SK-N-SH (cell line): ENCODE data around the gene LIPH. TPM values are rescaled to one million over a fixed set of nuclear protein-coding genes. Genes with fewer than 3 reads are reported as not detected.
A peak's percentile ranks its signal among the peaks of the same experiment; 100 is the strongest.

Source experiments
- CTCF ChIA-PET: fragments of 300-600, 350-600 bp; formaldehyde crosslinking; extraction: SDS; loops from one replicate; lab custom pipeline; 2021; lab: Yijun Ruan, JAX
- POLR2A ChIA-PET: fragments of 350-600 bp; sonication (Branson Sonifier 250); formaldehyde crosslinking; extraction: SDS; loops from one replicate; lab custom pipeline; 2020; ENCODE audit warnings: antibody characterized with exemption, inconsistent platforms; lab: Yijun Ruan, JAX
- DNase-seq: peaks from one replicate; pipeline ENCODE4 v3.0.0; 2012
- H2AFZ ChIP-seq: fragments of 200-600 bp; sonication (generic); 2 replicates; pipeline ENCODE4 v1.8.1; 2016; ENCODE audit warnings: antibody characterized with exemption, mild to moderate bottlenecking, low read depth
- H3F3A ChIP-seq: fragments of 200-600 bp; sonication (generic); replicated peaks from 2 replicates; pipeline ENCODE3; 2016; ENCODE audit warnings: antibody characterized with exemption, mild to moderate bottlenecking; ENCODE audit not compliant: insufficient read depth
- H3K27ac ChIP-seq, 2 experiments: fragments of 200-500 bp in 1 of 2; fragments of 200-600 bp in 1 of 2; sonication (Bioruptor generic) in 1 of 2; sonication (generic), shearing (Covaris generic) in 1 of 2; 2 replicates each; pipeline versions ENCODE4 v1.5.1 to v1.6.1; 2014 to 2016; ENCODE audit warnings: low read depth in 2 of 2, inconsistent platforms in 1 of 2, low read length in 1 of 2, mild to moderate bottlenecking in 1 of 2, mixed read lengths in 1 of 2
- H3K27me3 ChIP-seq: fragments of 200-600 bp; sonication (generic), shearing (Covaris generic); 2 replicates; pipeline ENCODE4 v1.6.1; 2016; ENCODE audit warnings: mixed run types; ENCODE audit not compliant: insufficient read depth
- H3K36me3 ChIP-seq, 2 experiments: fragments of 200-500 bp in 1 of 2; fragments of 200-600 bp in 1 of 2; sonication (Bioruptor generic) in 1 of 2; sonication (generic) in 1 of 2; replicated peaks in 1 of 2; 2 replicates each; pipeline versions ENCODE3 to v1.5.1; 2014 to 2016; ENCODE audit warnings: low read length in 1 of 2, mild to moderate bottlenecking in 1 of 2; ENCODE audit not compliant: insufficient read depth in 2 of 2, control insufficient read depth in 1 of 2
- H3K4me1 ChIP-seq, 2 experiments: fragments of 200-500 bp in 1 of 2; fragments of 200-600 bp in 1 of 2; sonication (Bioruptor generic) in 1 of 2; sonication (generic), shearing (Covaris generic) in 1 of 2; 2 replicates each; pipeline versions ENCODE4 v1.5.1 to v1.6.1; 2014 to 2016; ENCODE audit warnings: low read depth in 1 of 2, low read length in 1 of 2, mixed run types in 1 of 2; ENCODE audit not compliant: insufficient read depth in 2 of 2, control insufficient read depth in 1 of 2
- H3K4me2 ChIP-seq: fragments of 200-600 bp; sonication (generic), shearing (Covaris generic); 2 replicates; pipeline ENCODE4 v1.6.1; 2017; ENCODE audit warnings: mixed run types
- H3K4me3 ChIP-seq, 2 experiments: fragments of 200-500 bp in 1 of 2; fragments of 200-600 bp in 1 of 2; sonication (Bioruptor generic) in 1 of 2; sonication (generic), shearing (Covaris generic) in 1 of 2; 2 replicates each; pipeline versions ENCODE4 v1.5.1 to v1.8.1; 2014 to 2016; ENCODE audit warnings: low read depth in 2 of 2, inconsistent platforms in 1 of 2, low read length in 1 of 2, mild to moderate bottlenecking in 1 of 2, mixed read lengths in 1 of 2, moderate library complexity in 1 of 2
- H3K79me2 ChIP-seq: fragments of 200-600 bp; sonication (generic); 2 replicates; pipeline ENCODE4 v1.8.1; 2017; ENCODE audit warnings: mild to moderate bottlenecking; ENCODE audit not compliant: insufficient read depth
- H3K9ac ChIP-seq: fragments of 200-600 bp; sonication (generic); 2 replicates; pipeline ENCODE4 v1.6.1; 2017; ENCODE audit warnings: mixed run types
- H3K9me2 ChIP-seq: fragments of 200-600 bp; sonication (generic); 2 replicates; pipeline ENCODE4 v1.6.1; 2017; ENCODE audit warnings: mixed run types
- H3K9me3 ChIP-seq: fragments of 200-600 bp; sonication (generic); 2 replicates; pipeline ENCODE4 v1.6.1; 2017; ENCODE audit warnings: mixed run types, mild to moderate bottlenecking, moderate library complexity
- H4K20me1 ChIP-seq: fragments of 200-600 bp; sonication (generic); 2 replicates; pipeline ENCODE4 v1.6.1; 2017; ENCODE audit warnings: mild to moderate bottlenecking, mixed run types; ENCODE audit not compliant: insufficient read depth
- CHD2 ChIP-seq: fragments of 150-350 bp; IDR thresholded peaks from 2 replicates; pipeline ENCODE4 v1.6.1; 2018; ENCODE audit warnings: low read length; ENCODE audit not compliant: partially characterized antibody
- ELF1 ChIP-seq: IDR thresholded peaks from 2 replicates; pipeline ENCODE4 v1.4.0; 2012
- EP300 ChIP-seq, 2 experiments: IDR thresholded peaks; 2 replicates each; pipeline versions ENCODE4 v1.4.0 to v1.6.1; 2012; ENCODE audit warnings: borderline replicate concordance in 1 of 2, low read depth in 1 of 2, low read length in 1 of 2
- FOSL2 ChIP-seq: IDR thresholded peaks from 2 replicates; pipeline ENCODE4 v1.4.0; 2012; ENCODE audit warnings: low read depth, mild to moderate bottlenecking, moderate library complexity, borderline replicate concordance
- GABPA ChIP-seq: IDR thresholded peaks from 2 replicates; pipeline ENCODE4 v1.4.0; 2012; ENCODE audit warnings: low read depth, mild to moderate bottlenecking
- IRF3 ChIP-seq: fragments of 150-350 bp; IDR thresholded peaks from 2 replicates; pipeline ENCODE4 v1.6.1; 2016; ENCODE audit warnings: mild to moderate bottlenecking, low read depth, low read length
- JUND ChIP-seq: IDR thresholded peaks from 2 replicates; pipeline ENCODE4 v1.4.0; 2012
- MAX ChIP-seq: IDR thresholded peaks from 2 replicates; pipeline ENCODE4 v1.4.0; 2012; ENCODE audit warnings: low read depth
- MEF2A ChIP-seq: IDR thresholded peaks from 2 replicates; pipeline ENCODE4 v1.4.0; 2012; ENCODE audit warnings: low read depth, borderline replicate concordance
- MXI1 ChIP-seq: IDR thresholded peaks from 2 replicates; pipeline ENCODE4 v1.6.1; 2012; ENCODE audit warnings: mild to moderate bottlenecking, low read depth, low read length, improper control_type of control experiment
- NRF1 ChIP-seq: IDR thresholded peaks from 2 replicates; pipeline ENCODE4 v1.6.1; 2012; ENCODE audit warnings: low read depth, mild to moderate bottlenecking, low read length
- PBX3 ChIP-seq: IDR thresholded peaks from 2 replicates; pipeline ENCODE4; 2012
- POLR2AphosphoS5 ChIP-seq: IDR thresholded peaks from 2 replicates; pipeline ENCODE4 v1.6.1; 2012; ENCODE audit warnings: low read depth, low read length
- REST ChIP-seq: IDR thresholded peaks from 2 replicates; pipeline ENCODE4 v1.6.1; 2012; ENCODE audit warnings: mild to moderate bottlenecking, low read depth, low read length, moderate library complexity
- RFX5 ChIP-seq: IDR thresholded peaks from 2 replicates; pipeline ENCODE4 v1.6.1; 2012; ENCODE audit warnings: mild to moderate bottlenecking, improper control_type of control experiment, low read length
- SIN3A ChIP-seq: IDR thresholded peaks from 2 replicates; pipeline ENCODE4 v1.6.1; 2012; ENCODE audit warnings: low read depth, mild to moderate bottlenecking, low read length, moderate library complexity, borderline replicate concordance
- SMC3 ChIP-seq: IDR thresholded peaks from 2 replicates; pipeline ENCODE4 v1.6.1; 2012; ENCODE audit warnings: low read depth, low read length, improper control_type of control experiment
- TAF1 ChIP-seq: IDR thresholded peaks from 2 replicates; pipeline ENCODE4 v1.6.1; 2012; ENCODE audit warnings: low read depth, mild to moderate bottlenecking, low read length, moderate library complexity, borderline replicate concordance
- TCF12 ChIP-seq: IDR thresholded peaks from 2 replicates; pipeline ENCODE4 v1.4.0; 2012
- TEAD4 ChIP-seq: IDR thresholded peaks from 2 replicates; pipeline ENCODE4 v1.4.0; 2012; ENCODE audit warnings: mild to moderate bottlenecking, borderline replicate concordance; ENCODE audit not compliant: insufficient read depth
- USF1 ChIP-seq: IDR thresholded peaks from 2 replicates; pipeline ENCODE4 v1.4.0; 2012; ENCODE audit warnings: low read depth, borderline replicate concordance
- USF2 ChIP-seq: fragments of 150-350 bp; IDR thresholded peaks from 2 replicates; pipeline ENCODE4 v1.6.1; 2017; ENCODE audit warnings: antibody characterized with exemption, low read length, low read depth, borderline replicate concordance
- YY1 ChIP-seq: IDR thresholded peaks from 2 replicates; pipeline ENCODE4 v1.4.0; 2012; ENCODE audit warnings: low read depth, mild to moderate bottlenecking
- WGBS: methylation state at CpG from one replicate; pipeline ENCODE4 v1.1.6; 2017; ENCODE audit warnings: low lambda C conversion rate; 5-methylcytosine and 5-hydroxymethylcytosine counted together
- polyA plus RNA-seq, 3 experiments: library from polyadenylated mRNA; depleted of rRNA; stranded (reverse); fragments of >200 nt; gene quantifications; 2 replicates each; pipeline ENCODE4 v1.2.3, GENCODE V29; 2012

LIPH gene
- polyA plus RNA-seq, 1 of the 3 experiments (the other 2 are of a cell fraction), result not detected

- TF ChIP-seq USF1 (no peak), MXI1 (no peak), RFX5 (no peak), MEF2A (no peak), REST (no peak), FOSL2 (no peak), TCF12 (no peak), MAX (no peak)
These were observed 2.7 kb upstream of the LIPH start (continued) for GRCh38 chr3:185555101-185555501.

GRCh38 chr3:185549651-185550111 is 2.7 kb downstream of the LIPH start:
- no peaks in the 10 kb centered on the region for H3K9me2 ChIP-seq
- DNase-seq, result no peak
- no peaks in the 10 kb centered on the region for H3K36me3 ChIP-seq
- H3K4me1 ChIP-seq, result peaks cover 0 to 9% of the 10 kb centered on the region in 2 experiments; a peak in 1 of 4 replicates
- peaks cover 19% of the 10 kb centered on the region for H3F3A ChIP-seq
- WGBS, result 94% methylated on average over 3 of the region's 3 CpGs
- no peak overlapping the region for H2AFZ ChIP-seq
- H3K9ac ChIP-seq, result no peak overlapping the region
- H3K9me3 ChIP-seq, result no peaks in the 10 kb centered on the region
- CTCF ChIA-PET, result no interaction called here
- no peak overlapping the region for H3K4me2 ChIP-seq
- H3K79me2 ChIP-seq, result no peaks in the 10 kb centered on the region
- no peaks in the 10 kb centered on the region for H3K27me3 ChIP-seq
- no peaks in the 10 kb centered on the region for H4K20me1 ChIP-seq
- no peak overlapping the region for H3K4me3 ChIP-seq
- H3K27ac ChIP-seq, result peak overlapping the region in 1 of 2 experiments; percentile 41; a peak in 1 of 4 replicates
- POLR2A ChIA-PET, result no interaction called here
- TF ChIP-seq PBX3 (no peak), JUND (no peak), NRF1 (no peak), ELF1 (no peak), EP300 (IDR thresholded peaks at IDR 0.05; ENCODE audit: borderline replicate concordance in 1 of 2, low read depth in 1 of 2, low read length in 1 of 2) (no peak), IRF3 (no peak), TEAD4 (no peak), SMC3 (no peak), YY1 (no peak), POLR2AphosphoS5 (no peak), USF1 (no peak), GABPA (no peak), CHD2 (no peak), USF2 (no peak), TAF1 (no peak), SIN3A (no peak), RFX5 (no peak)
